ENCODE results near the gene CRTC3.
A peak's percentile ranks its signal among the peaks of the same experiment; 100 is the strongest.

The CRTC3 gene

GRCh38 chr15:90564590-90564989 lies 34.9 kb downstream of the CRTC3 start:
- no peak for DNase-seq

GRCh38 chr15:90565866-90566265 lies 36.1 kb downstream of the CRTC3 start:
- no peak for DNase-seq

GRCh38 chr15:90570643-90571042 lies 40.9 kb downstream of the CRTC3 start:
- no peak for DNase-seq

- no peak for DNase-seq
Measured at GRCh38 chr15:90571063-90571541, 41.4 kb downstream of the CRTC3 start.

- DNase-seq: no peak
Measured at GRCh38 chr15:90572893-90573292, 43.2 kb downstream of the CRTC3 start.

DNA sequence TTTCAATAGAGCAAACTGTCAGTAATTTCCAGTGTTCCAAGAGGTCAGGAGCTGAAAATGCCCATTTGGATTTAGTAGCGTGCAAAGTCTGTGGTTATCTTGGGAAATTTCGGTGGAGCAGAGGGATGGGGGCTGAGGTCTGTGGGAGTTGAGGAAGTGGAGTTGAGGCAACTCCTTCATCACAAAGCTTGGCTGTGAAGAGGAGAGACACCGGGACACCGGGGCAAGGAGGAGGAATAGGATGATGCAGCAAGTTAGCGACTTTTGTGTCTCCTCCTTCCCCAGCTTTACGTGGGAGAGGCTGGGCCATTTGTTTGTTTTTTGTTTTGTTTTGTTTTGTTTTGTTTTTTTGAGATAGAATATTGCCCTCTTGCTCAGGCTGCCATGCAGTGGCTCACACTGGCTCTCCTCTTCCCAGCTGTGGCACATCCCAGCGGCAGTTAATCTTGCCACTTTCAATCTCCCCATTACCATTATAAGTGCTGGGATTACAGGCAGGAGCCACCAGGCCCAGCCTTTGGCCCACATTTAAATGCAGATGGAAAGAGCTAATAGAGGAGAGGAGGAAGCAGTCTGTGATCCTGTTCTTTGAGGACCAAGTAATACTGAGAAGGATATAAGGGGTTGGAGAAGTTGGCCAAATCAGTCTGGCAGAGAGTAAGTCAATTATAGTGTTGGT lies 47.1 kb downstream of the CRTC3 start:
- DNase-seq: no peak

DNA sequence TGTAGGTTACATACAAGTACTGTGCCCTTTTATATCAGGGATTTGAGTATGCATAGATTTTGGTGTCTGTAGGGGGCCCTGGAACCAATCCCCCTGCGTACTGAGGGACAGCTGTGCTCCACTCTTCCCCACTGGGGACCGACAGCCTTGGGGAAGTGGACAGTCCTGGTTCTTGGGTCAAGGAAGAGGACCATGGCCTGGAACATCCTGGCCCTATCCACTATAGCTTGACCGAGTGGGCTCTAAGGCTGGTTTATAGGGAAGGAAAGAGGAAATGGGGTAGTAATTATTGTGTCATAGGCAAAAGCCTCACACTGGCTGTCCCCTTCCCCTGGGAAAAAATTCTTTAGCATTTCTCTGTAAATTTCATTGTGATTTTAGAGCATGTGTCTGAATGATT lies 49.5 kb downstream of the CRTC3 start:
- no peak for DNase-seq

DNA sequence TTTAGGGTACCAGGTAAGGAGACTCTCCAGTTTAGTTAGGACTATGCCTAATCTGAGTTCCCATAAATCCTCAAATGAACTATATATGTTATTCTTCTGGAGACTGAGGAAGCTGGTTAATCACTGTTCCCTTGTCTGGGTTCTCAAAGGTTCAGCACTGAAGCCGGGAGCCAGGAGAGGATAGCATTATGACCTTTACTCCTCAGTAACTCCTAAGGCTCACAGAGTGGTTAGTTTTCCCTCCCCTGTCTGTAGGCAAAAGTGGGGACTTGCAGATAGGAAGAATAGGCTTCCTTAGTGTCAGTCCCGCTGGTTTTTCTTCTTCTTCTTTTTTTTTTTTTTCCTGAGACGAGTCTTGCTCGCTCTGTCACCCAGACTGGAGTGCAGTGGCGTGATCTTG lies 50.4 kb downstream of the CRTC3 start:
- DNase-seq: no peak

DNA sequence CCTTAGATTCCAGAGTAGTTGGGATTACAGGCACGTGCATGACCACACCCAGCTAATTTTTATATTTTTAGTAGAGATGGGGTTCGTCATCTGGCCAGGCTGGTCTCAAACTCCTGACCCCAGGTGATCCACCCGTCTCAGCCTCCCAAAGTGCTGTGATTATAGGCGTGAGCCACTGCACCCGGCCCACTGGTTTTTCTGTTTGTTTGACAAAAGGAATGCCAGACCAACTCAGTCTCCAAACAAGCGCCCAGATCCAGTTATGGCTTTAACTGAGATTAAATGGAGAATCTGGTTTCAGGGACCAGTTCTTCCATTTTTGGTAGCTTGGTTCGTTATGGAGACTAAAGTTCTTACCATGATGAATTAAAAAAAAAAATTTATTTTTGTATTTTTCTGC lies 50.8 kb downstream of the CRTC3 start:
- DNase-seq: no peak

- DNase-seq: no peak
Measured at GRCh38 chr15:90580946-90581345, 51.2 kb downstream of the CRTC3 start.

- no peak for DNase-seq
Measured at GRCh38 chr15:90581771-90582352, 52.1 kb downstream of the CRTC3 start.

DNA sequence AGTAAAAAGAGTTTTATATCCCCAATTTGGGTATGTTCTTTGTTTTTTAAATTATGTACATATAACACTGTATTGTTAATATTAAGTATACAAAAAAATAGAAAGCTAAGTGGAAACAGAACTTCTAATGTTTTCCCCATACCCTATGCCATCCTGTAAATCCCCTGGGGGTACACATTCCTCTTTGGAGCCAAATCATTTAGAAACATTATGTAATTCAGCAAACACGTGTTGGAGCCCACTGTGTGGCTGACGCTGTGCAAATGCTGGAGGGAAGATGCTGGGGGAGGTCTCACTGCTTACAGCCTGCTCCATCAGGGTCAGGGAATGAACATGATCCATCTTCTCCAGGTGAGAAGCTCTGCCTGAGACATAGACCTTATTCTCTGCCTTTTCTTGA lies 52.8 kb downstream of the CRTC3 start:
- DNase-seq: no peak

DNA sequence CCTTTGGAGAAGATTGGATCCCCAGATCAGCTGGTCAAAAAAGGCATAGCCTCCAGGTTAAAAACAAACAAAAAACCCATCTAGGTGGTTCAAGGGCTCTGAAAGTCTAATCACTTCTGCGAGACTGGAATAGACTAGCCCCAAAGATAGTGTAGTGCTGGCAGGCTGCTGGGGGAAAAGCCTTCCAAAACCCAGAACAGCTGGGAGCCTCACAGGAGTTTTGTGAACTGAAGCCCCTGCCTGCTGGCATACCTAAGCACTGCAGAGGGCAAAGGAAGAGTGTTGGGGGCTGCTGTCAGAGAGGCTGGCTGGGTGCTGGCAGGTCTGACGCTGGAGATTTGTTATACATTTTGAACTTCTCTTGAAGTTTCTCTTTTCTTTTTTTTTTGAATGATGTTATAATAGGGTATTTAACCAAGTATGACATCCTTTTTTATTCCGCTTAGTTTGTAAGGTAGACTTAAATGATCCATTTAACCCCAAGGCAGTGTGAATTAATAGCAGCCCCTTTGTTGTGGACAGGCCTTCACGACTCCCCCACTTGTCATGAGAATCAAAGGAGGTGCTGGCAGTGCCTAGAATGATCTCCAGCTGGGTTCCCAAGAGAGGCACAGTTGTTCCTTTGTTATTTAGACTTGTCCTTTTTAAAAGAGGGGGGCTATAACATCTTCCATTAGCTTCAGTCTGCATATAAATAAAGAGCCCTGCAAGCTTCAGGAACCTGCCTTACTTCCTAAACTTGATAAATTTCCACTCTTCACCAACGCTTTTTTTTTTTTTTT lies 53.9 kb downstream of the CRTC3 start:
- no peak for DNase-seq

GRCh38 chr15:90584841-90585240 lies 55.1 kb downstream of the CRTC3 start:
- no peak for DNase-seq

DNA sequence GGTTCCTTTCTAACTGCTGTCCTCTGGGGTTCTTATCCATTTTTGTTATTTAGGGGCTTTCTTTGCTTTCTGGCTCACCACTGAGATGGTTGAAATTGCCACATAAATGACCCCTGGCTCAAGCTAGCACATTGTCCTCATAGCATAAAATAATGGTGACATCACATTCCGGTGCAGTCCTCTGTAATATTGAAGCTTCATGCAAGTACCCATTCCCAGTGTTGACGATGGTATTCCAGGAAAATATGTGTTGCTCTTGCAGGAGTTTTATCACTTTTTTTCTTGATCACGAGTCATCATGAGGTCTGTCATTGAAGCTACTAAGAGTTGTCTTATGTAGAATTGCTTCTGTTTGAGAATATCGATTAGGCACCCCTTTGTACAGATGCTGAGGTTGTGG lies 56.1 kb downstream of the CRTC3 start:
- DNase-seq: no peak

DNA sequence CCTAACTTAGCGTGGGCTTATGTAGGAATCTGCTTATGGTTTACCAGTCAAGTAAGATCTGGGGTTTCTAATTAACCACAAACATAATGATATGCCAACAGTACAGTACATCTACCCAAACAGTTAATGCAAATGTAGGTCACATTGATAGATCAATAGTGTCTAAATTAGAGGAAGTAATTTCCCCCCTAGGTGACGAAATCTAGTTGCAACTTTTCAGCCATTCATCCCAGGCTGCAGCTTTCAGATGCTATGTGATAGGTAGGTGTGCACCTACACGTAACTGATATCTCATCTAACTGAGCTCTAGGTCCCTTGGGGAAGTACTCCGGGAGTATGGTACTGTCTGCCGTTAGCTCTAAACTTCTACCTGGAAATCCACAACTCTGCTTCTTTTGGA lies 57.2 kb downstream of the CRTC3 start:
- no peak for DNase-seq

- no peak for DNase-seq
Measured at GRCh38 chr15:90588427-90588826, 58.7 kb downstream of the CRTC3 start.

DNA sequence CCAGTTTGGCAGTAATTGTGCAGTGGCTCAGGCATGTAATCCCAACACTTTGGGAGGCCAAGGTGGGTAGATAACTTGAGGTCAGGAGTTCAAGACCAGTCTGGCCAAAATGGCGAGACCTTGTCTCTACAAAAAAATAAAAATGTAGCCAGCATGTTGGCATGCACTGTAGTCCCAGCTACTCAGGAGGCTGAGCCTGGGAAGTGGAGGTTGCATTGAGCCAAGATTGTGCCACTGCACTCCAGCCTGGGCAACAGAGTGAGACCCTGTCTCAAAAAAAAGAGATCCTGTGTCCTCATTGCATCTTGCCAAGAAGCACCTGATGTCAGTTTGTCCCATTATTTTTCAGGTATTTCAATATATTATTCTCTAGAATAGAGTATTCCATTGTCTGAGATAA lies 61.8 kb downstream of the CRTC3 start:
- no peak for DNase-seq

DNA sequence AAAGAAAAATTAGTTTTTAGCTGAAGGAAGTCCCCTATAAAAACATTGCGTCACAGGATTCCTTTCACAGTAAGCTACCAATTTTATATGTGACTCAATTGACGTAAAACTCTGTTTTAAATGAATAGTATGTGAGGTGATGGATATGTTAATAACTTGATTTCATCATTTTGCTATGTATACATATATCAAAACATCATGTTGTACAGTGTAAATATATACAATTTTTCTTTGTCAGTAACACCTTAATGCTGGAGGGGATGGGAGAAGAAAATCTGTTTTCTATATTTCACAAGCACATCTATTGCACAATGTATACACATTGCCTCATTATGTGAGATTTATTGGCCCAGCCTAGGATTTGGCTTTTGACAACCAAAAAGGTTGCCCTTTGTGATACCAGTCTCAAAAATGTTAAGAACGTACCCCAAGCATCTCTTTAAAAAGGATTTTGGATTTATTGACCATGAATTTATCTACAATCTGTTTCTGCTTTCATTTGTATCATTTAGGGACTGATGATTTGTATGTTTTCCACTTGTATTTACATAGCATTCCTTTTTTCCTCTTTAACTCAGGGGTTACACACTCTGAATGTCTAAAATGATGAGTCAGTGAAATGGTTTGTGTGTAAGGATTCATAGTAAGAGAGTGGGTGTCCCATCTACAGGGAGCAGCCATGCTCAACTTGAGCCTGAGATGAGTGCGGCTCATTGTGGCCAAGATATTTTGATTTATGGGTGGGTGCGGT lies 62.6 kb downstream of the CRTC3 start:
- DNase-seq: no peak

GRCh38 chr15:90593499-90594158 lies 63.9 kb downstream of the CRTC3 start:
- DNase-seq: no peak

DNA sequence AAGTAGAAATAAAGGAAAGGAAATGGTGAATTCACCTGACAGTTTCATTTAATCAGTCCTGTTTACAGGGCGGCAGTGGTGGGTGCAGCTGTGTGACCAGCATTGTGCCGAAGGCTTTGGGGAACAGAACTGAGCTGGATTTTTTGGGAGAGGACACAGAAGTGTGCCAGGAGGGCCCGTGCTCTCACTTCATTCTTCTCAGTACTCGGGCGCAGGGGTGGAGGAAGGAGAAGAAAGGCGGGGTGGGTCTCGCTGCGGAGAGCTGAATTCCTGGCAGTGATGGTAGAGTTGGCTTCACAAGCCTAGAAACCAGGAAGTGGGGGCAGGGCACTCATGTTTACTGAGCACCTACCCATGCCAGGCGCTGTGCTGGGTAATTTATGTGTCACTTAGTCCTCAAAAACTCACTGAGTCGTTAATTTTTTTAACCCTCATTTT lies 64.6 kb downstream of the CRTC3 start:
- DNase-seq: peak; percentile 61

- DNase-seq: no peak
Measured at GRCh38 chr15:90595763-90596155, 66.0 kb downstream of the CRTC3 start.

GRCh38 chr15:90596943-90597342 lies 67.2 kb downstream of the CRTC3 start:
- DNase-seq: no peak

Data from femur (tissue), 1 donor.